ENCODE measurements around the gene NUP98. TPM values are rescaled to one million over a fixed set of nuclear protein-coding genes. Genes with fewer than 3 reads are reported as not detected.
A peak's percentile ranks its signal among the peaks of the same experiment; 100 is the strongest.

The NUP98 gene
- polyA plus RNA-seq, 3 donors = 19.6 to 76.2 (median 28.5) TPM

DNA sequence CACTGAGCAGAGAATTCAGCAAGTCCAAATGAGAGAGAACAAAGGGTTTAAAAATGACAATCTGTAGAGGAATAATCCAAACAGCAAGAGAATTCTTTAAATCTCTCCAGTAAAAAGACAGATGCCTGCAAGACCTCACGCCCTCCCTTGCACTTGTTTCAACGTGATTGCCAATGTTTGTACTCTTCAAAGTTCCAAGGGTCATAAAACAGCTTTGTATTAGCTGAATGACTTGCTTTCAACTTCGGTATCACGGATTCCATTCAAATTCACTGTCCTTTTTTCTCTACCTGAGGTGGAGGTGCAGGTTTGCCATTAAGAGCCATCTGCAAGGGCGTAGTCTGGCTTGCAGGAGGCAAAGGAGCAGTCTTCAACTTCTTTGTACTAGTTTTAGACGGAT lies 85.1 kb downstream of the NUP98 start:
- Histone ChIP-seq H3K4me1 (ENCODE audit: control insufficient read depth in 1 of 2, insufficient read depth in 2 of 2, low read length in 2 of 2) (no peaks in the 10 kb centered on the region), H3K4me2 (replicated peaks; ENCODE audit: extremely low read depth, low read length, poor library complexity, severe bottlenecking) (no peak overlapping the region), H2AFZ (ENCODE audit: insufficient read depth, low read depth, low read length, poor library complexity, severe bottlenecking) (no peak overlapping the region), H3K27ac (ENCODE audit: low read depth in 1 of 2, low read length in 2 of 2) (no peak overlapping the region), H4K20me1 (ENCODE audit: insufficient read depth, low read length) (peaks cover 22% of the 10 kb centered on the region), H3K9ac (ENCODE audit: insufficient read depth, low read length, poor library complexity, severe bottlenecking) (no peak overlapping the region), H3K79me2 (ENCODE audit: insufficient read depth, low read length) (no peaks in the 10 kb centered on the region), H3K9me3 (replicated peaks in 1 of 2; ENCODE audit: control insufficient read depth in 1 of 2, insufficient read depth in 1 of 2, low read length in 2 of 2) (no peaks in the 10 kb centered on the region), H3K36me3 (replicated peaks in 1 of 2; ENCODE audit: control insufficient read depth in 1 of 2, insufficient read depth in 2 of 2, low read length in 2 of 2) (peaks cover 90 to 95% of the 10 kb centered on the region in 2 donors), H3K4me3 (replicated peaks in 1 of 3; ENCODE audit: low read depth in 2 of 3, low read length in 3 of 3) (no peak overlapping the region), H3K27me3 (ENCODE audit: control insufficient read depth in 2 of 2, insufficient read depth in 2 of 2, low read length in 2 of 2) (no peaks in the 10 kb centered on the region)
- TF ChIP-seq, protein P1, sequence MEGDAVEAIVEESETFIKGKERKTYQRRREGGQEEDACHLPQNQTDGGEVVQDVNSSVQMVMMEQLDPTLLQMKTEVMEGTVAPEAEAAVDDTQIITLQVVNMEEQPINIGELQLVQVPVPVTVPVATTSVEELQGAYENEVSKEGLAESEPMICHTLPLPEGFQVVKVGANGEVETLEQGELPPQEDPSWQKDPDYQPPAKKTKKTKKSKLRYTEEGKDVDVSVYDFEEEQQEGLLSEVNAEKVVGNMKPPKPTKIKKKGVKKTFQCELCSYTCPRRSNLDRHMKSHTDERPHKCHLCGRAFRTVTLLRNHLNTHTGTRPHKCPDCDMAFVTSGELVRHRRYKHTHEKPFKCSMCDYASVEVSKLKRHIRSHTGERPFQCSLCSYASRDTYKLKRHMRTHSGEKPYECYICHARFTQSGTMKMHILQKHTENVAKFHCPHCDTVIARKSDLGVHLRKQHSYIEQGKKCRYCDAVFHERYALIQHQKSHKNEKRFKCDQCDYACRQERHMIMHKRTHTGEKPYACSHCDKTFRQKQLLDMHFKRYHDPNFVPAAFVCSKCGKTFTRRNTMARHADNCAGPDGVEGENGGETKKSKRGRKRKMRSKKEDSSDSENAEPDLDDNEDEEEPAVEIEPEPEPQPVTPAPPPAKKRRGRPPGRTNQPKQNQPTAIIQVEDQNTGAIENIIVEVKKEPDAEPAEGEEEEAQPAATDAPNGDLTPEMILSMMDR (IDR thresholded peaks at IDR 0.05) = no peak
- intact Hi-C loops (cut with micrococcal nuclease) = no loop called here
- Mint-ChIP-seq H3K27ac (no peak overlapping the region), H3K4me1 (peaks cover 3% of the 10 kb centered on the region), H3K9me3 (peaks cover 0 to 1% (median 0%) of the 10 kb centered on the region in 7 donors), H3K27me3 (ENCODE audit: low read depth in 3 of 3) (no peaks in the 10 kb centered on the region), H3K4me3 (no peak overlapping the region), H3K36me3 (peaks cover 68 to 81% of the 10 kb centered on the region in 2 donors)
- 90% methylated on average over 2 of the region's 6 CpGs for WGBS (ENCODE audit: insufficient coverage)
- DNase-seq = no peak

DNA sequence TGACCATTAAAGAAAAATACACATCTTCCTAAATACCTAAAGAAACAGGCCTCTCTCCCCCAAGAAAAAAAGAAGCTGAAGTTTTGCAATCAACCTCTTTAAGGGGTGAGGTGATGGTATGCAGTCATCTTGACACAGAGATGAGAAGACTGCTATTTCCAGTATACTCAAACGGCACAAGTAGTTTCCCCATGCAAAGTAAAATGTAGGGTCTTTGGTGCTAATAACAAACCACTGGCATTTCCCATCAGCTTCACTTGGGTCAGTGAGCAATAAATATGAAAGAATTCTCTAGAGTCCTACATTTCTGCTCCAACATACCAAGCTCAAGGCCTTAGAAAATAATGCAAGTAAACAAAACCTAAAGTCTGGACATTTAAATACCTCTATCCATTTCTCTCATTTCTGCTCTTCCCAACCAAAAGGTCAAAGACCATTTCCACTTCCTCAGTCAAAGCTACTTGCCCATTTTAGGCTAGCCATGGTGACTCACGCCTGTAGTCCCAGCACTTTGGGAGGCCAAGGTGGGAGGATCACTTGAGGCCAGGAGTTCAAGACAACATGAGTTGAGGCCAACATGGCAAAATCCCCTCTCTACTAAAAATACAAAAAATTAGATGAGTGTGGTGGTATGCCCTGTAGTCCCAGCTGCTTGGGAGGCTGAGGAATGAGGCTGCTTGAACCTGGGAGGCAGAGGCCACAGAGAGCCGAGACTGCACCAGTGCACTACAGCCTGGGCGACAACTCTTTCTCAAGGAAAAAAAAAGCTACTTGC lies 86.7 kb downstream of the NUP98 start:
- Histone ChIP-seq H3K79me2 (ENCODE audit: insufficient read depth, low read length) (no peaks in the 10 kb centered on the region), H3K27me3 (ENCODE audit: control insufficient read depth in 2 of 2, insufficient read depth in 2 of 2, low read length in 2 of 2) (no peaks in the 10 kb centered on the region), H3K9ac (ENCODE audit: insufficient read depth, low read length, poor library complexity, severe bottlenecking) (no peak overlapping the region), H3K4me2 (replicated peaks; ENCODE audit: extremely low read depth, low read length, poor library complexity, severe bottlenecking) (no peak overlapping the region), H3K4me3 (replicated peaks in 1 of 3; ENCODE audit: low read depth in 2 of 3, low read length in 3 of 3) (no peak overlapping the region), H3K36me3 (replicated peaks in 1 of 2; ENCODE audit: control insufficient read depth in 1 of 2, insufficient read depth in 2 of 2, low read length in 2 of 2) (peaks cover 88 to 95% of the 10 kb centered on the region in 2 donors), H3K9me3 (replicated peaks in 1 of 2; ENCODE audit: control insufficient read depth in 1 of 2, insufficient read depth in 1 of 2, low read length in 2 of 2) (no peaks in the 10 kb centered on the region), H2AFZ (ENCODE audit: insufficient read depth, low read depth, low read length, poor library complexity, severe bottlenecking) (no peak overlapping the region), H4K20me1 (ENCODE audit: insufficient read depth, low read length) (peaks cover 19% of the 10 kb centered on the region), H3K4me1 (ENCODE audit: control insufficient read depth in 1 of 2, insufficient read depth in 2 of 2, low read length in 2 of 2) (no peaks in the 10 kb centered on the region), H3K27ac (ENCODE audit: low read depth in 1 of 2, low read length in 2 of 2) (peak overlapping the region in 1 of 2 donors; percentile 36)
- WGBS (ENCODE audit: insufficient coverage) = no CpG with 5 or more reads among the region's 4 CpGs
- peaks cover 3% of the 10 kb centered on the region for H3K4me1 Mint-ChIP-seq
- TF ChIP-seq, protein P1 (IDR thresholded peaks at IDR 0.05) = no peak
- peaks cover 69 to 79% of the 10 kb centered on the region in 2 donors for H3K36me3 Mint-ChIP-seq
- no peak overlapping the region for H3K4me3 Mint-ChIP-seq
- peak overlapping the region in 1 of 7 donors; percentile 78 for H3K27ac Mint-ChIP-seq
- no peak for DNase-seq
- intact Hi-C loops (cut with micrococcal nuclease) = no loop called here
- H3K9me3 Mint-ChIP-seq = peaks cover 0 to 1% (median 0%) of the 10 kb centered on the region in 7 donors
- H3K27me3 Mint-ChIP-seq (ENCODE audit: low read depth in 3 of 3) = no peaks in the 10 kb centered on the region

Measured in CD14-positive monocyte (primary cell).